Limb (tissue), 2 donors: ENCODE measurements around the gene PDRG1.

Source experiments
- DNase-seq, 2 donors: peaks; one replicate each; pipeline ENCODE4 v3.0.0-alpha.2; 2016; ENCODE audit errors: extremely low spot score in 2 of 2

PDRG1 gene

GRCh38 chr20:31951530-31952453, at the start of gene PDRG1:
PDRG1 (minus strand) TSS chr20:31952046; CDS start chr20:31951961, 85 bp downstream.
- DNase-seq: peak; percentile 97 to 99

DNA sequence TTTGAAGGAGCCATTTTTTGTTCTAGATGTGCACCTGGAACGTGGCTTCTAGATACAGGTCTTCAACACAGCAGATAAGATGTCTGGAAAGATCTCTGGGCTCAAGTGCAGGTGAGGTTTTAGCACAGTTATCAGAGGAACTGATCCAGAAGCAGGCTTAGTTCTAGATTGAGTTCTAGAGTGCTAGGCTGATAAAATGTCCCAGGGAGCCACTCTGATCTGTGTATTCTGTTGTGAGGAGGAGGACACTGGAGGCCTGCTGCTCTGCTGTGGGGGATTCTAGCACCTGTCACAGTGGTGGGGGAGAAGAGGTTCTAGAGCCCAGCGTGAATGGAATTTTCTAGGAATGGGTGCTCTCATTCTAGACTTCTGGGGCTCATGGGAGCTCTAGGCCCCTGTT, 46.4 kb upstream of the PDRG1 start:
- no peak for DNase-seq

- DNase-seq: no peak
Observed at GRCh38 chr20:31996996-31997395, 45.1 kb upstream of the PDRG1 start.

DNA sequence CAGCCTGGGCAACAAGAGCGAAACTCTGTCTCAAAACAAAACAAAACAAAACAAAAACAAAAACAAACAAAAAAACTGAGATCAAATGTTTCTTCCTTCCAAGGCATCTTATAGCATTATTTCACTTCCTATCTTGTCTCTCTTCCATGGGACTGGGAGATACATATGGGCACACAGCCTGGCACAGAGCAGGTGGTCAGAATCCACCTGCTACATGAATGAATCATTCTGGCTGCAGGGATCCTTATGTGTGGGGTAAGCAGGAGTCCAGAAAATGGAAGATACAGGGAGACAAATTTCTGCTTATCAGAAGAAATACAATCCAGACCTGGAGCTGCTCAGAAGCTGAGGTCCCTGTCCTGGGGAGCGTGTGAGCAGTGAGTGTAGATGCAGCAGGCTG, 40.2 kb upstream of the PDRG1 start:
- DNase-seq: no peak

DNA sequence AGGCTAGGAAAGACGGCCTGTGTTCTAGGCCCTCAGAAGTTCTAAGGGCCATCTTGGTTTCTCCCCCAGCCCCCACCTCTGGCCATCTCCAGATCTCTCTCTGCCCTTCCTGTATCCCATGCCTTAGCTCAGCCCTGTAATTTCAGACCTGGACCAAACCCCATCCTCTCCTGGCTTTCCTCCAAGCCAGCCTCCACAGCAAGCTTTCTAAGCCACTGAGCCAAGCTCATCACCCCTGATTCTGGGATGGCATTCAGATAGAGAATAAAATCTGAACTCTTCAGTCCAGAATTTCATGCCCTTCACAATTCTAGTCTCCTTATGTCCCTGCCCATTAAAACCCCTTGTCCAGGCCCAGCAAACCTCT, 39.5 kb upstream of the PDRG1 start:
- DNase-seq: no peak

DNA sequence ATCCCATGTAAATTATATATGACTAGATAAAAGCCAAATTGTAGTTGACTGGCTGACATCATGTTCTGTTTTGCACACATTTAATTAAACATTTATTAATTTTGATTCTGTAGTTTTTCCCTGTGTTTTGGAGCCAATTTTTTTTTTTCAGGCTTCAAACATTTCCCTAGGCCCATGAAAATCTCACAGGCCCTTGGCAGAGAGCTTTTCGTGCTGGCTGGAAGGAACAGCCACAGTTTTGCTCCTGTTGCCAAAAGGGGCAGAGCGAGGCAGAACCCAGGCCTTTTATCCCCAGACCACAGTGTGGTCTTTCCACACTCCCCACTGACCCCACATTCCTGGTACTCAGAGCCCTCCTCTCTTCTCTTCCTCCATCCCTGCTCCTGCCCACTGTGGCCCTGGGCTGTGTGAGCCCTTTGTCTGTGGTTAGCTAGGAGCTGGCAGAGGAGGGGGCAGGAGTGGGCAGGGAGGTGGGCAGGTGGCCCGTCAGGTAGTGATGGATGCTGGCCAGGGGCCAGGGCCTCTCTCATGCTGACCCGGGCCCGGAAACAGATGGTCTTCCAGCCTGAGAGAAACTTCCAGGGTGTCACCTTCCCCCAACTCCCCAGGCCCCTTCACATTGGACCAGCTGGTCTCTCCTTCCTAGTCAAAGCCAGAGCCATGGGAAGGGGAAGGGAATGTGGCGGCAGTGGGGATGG, 38.9 kb upstream of the PDRG1 start:
- no peak for DNase-seq

DNA sequence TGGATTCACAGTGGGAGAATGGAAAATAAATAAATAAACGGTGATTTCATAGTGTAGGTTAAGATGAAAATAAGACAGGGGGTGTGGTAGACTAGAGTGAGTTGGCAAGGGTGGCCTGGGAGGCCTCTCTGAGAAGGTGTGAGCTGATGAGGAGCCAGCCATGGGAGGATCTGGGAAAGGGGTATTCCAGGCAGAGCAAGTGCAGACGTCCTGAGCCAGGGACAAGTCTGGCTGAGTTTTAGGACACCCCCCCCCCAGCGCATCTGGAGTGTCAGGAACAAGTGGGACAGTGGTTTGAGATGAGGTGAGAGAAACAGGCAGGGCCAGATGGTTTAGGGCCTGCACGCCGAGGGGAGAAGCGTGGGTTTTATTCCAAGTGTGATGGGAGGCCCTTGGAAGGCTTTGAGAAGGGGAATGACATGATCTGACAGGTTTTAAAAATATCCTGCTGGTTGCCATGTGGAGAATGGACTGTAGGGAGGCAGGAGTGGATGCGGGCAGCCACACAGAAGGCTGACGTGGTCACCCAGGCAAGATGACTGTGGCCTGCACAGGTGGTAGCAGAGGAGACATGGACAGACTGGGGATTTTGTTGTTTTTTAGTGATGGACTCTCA, 37.3 kb upstream of the PDRG1 start:
- DNase-seq: no peak

DNA sequence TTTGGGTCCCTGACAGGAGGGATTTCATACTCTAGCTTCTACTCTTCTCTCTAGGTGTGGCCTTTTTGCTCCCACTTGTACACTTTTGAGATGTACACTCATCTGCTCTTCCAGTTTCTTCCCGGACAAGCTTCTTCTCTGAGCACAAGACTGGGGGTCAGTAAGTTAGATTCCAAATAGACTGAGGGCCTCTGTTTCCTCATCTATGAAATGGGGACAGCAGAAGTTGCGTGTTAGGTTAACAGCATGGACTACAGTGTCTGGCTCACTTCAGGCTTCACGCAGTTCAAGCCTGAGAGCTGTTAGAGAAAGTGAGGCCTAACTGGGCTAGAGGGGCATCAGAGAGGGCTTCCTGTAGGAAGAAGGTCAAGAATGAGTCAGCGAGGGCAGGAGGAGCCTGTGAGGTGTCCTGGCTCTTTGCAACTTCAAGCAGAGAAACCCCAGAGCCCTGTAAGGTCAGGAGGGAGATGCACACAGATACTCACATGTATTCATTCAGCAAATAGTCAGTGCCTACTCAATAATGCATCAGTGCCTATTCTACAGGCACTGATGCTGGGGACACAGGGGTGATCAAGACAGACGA, 36.7 kb upstream of the PDRG1 start:
- no peak for DNase-seq

GRCh38 chr20:31987744-31988143, 35.9 kb upstream of the PDRG1 start:
- no peak for DNase-seq

DNA sequence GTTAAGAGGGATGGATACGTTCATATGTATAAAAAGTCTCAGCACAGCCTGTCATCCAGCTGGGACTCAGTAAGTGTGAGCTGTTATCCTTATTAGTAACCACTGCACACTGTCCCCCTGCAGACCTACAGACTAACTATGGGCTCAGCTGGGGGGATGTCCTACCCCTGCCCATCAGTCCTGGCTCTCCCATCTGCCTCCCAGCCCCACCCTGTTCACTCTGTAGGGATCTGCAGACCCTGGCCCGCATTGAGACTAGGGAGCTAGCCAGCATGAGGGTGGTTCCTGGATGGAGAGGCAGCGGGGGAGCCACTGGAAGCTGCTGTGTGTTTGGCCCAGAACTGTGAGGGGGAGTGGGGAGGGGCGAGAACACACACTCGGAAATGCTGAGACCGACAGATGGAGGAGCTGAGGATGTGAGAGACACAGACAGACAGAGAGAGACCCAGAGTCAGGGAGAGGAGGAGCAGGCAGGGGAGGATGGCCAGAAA, 33.2 kb upstream of the PDRG1 start:
- DNase-seq: no peak

GRCh38 chr20:31981784-31982183, 29.9 kb upstream of the PDRG1 start:
- DNase-seq: no peak

GRCh38 chr20:31979713-31980426, 28.0 kb upstream of the PDRG1 start:
- peak in 1 of 2 donors; percentile 16 for DNase-seq

GRCh38 chr20:31977080-31977479, 25.2 kb upstream of the PDRG1 start:
- no peak for DNase-seq

DNA sequence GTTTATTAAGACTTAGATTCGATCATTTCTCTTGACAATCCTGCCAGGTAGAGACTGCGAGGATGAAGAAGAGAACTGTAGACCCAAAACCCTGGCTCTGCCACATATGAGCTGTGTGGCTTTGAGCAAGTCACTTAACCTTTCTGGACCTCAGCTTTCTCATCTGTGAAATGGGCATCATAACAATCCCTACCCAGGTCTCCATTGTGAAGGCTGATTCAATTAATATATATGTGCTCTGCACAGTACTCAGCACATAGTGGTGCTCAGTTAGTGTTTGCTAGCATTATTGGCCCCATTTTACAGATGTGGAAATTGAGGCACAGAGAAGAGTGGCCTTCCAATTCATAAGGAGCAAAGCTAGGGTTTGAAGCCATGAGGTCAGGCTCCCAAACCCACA, 24.0 kb upstream of the PDRG1 start:
- DNase-seq: peak in 1 of 2 donors; percentile 4

- DNase-seq: peak in 1 of 2 donors; percentile 29
Observed at GRCh38 chr20:31974951-31975487, 23.2 kb upstream of the PDRG1 start.

DNA sequence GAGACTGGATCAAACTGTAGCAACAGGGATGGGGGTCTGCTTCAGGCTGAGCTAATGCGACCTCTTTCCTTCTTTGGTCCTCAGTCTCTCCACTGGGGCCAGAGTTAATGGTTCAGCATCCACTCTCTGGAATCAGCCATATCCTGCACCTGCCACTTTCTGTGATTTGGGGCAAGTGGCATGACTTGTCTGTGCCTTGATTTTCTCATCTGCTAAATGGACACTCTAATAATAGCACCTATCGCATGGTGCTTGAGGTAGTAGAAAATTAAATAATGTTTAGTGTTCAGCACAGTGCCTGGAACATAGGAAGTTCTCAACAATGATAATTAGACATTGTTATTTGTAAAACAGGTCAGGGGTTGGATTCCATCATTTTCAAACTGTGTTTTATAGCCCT, 22.4 kb upstream of the PDRG1 start:
- no peak for DNase-seq

- no peak for DNase-seq
Observed at GRCh38 chr20:31972471-31973021, 20.7 kb upstream of the PDRG1 start.

DNA sequence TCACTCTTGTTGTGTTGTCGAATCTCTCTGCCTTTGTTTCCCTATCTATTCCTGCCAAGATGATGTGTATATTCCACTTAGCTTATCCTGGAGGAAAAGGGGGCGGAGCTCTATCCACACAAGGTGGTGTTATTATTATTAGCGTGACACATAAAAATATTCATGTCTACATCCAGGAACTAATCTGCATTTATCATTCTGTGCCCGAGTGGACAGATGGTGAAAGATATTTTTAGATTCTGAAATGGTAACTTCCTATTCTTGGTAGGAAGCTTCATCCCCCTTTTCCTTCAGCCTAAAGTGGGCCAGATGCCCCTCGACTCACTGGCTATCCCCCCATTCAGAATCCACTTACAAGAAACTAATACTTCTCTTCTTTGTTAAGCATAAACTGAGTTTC, 18.1 kb upstream of the PDRG1 start:
- no peak for DNase-seq

GRCh38 chr20:31968291-31969126, 16.7 kb upstream of the PDRG1 start:
- DNase-seq: peak; percentile 75 to 92

GRCh38 chr20:31967830-31968249, 16.0 kb upstream of the PDRG1 start, which contains the start of gene XKR7:
XKR7 (plus strand) TSS chr20:31968151; CDS start chr20:31968176, 25 bp downstream.
- peak in 1 of 2 donors; percentile 73 for DNase-seq
